Measurements from ENCODE around the gene PPP2R2C. TPM values are rescaled to one million over a fixed set of nuclear protein-coding genes. Genes with fewer than 3 reads are reported as not detected.

The PPP2R2C gene
- polyA plus RNA-seq, 1 donor from 2014 or later = 34.4 TPM

GRCh38 chr4:6375620-6376295 is 96.7 kb downstream of the PPP2R2C start:
- H3K27ac ChIP-seq (ENCODE audit: low read length) = no peak overlapping the region
- H2AFZ ChIP-seq (ENCODE audit: low read depth, low read length) = no peak overlapping the region
- no peak overlapping the region for H3K4me2 ChIP-seq (ENCODE audit: low read length)
- no peaks in the 10 kb centered on the region for H3K9me3 ChIP-seq (ENCODE audit: low read length)
- TF ChIP-seq EP300 (conservative IDR thresholded peaks at IDR 0.05; ENCODE audit: poor library complexity, severe bottlenecking) = no peak
- no peak for TF ChIP-seq CTCF (IDR thresholded peaks at IDR 0.05; ENCODE audit: poor library complexity, severe bottlenecking)
- no peak for TF ChIP-seq MXI1 (conservative IDR thresholded peaks at IDR 0.05; ENCODE audit: poor library complexity, severe bottlenecking)
- no peak for TF ChIP-seq EZH2 (IDR thresholded peaks at IDR 0.05; ENCODE audit: borderline replicate concordance, insufficient read depth, low read length, poor library complexity, severe bottlenecking)
- TF ChIP-seq REST (IDR thresholded peaks at IDR 0.05; ENCODE audit: borderline replicate concordance) = no peak
- no peak for TF ChIP-seq POLR2AphosphoS5 (IDR thresholded peaks at IDR 0.05)
- TF ChIP-seq SMC3 (conservative IDR thresholded peaks at IDR 0.05; ENCODE audit: poor library complexity) = no peak
- no peak for TF ChIP-seq RAD21 (conservative IDR thresholded peaks at IDR 0.05)
- H3K36me3 ChIP-seq (ENCODE audit: insufficient read depth, low read length) = no peaks in the 10 kb centered on the region
- H3F3A ChIP-seq (ENCODE audit: insufficient read depth, low read length, poor library complexity, severe bottlenecking) = no peaks in the 10 kb centered on the region
- H4K20me1 ChIP-seq (ENCODE audit: insufficient read depth) = no peaks in the 10 kb centered on the region
- H3K27me3 ChIP-seq (ENCODE audit: insufficient read depth, low read depth, low read length) = no peaks in the 10 kb centered on the region
- H3K9ac ChIP-seq (ENCODE audit: low read length) = no peak overlapping the region
- no peak overlapping the region for H3K4me3 ChIP-seq (ENCODE audit: low read length)
- H3K9me2 ChIP-seq (ENCODE audit: insufficient read depth, low read length) = no peaks in the 10 kb centered on the region
- H3K79me2 ChIP-seq (replicated peaks; ENCODE audit: insufficient read depth, low read length) = no peaks in the 10 kb centered on the region

GRCh38 chr4:6374575-6374974 is 97.8 kb downstream of the PPP2R2C start:
- Histone ChIP-seq H3K36me3 (ENCODE audit: insufficient read depth, low read length) (no peaks in the 10 kb centered on the region), H3K27me3 (ENCODE audit: insufficient read depth, low read depth, low read length) (no peaks in the 10 kb centered on the region), H3F3A (ENCODE audit: insufficient read depth, low read length, poor library complexity, severe bottlenecking) (no peaks in the 10 kb centered on the region), H3K79me2 (replicated peaks; ENCODE audit: insufficient read depth, low read length) (no peaks in the 10 kb centered on the region), H3K27ac (ENCODE audit: low read length) (no peak overlapping the region), H2AFZ (ENCODE audit: low read depth, low read length) (no peak overlapping the region), H3K4me2 (ENCODE audit: low read length) (no peak overlapping the region), H3K9me2 (ENCODE audit: insufficient read depth, low read length) (no peaks in the 10 kb centered on the region), H3K4me3 (ENCODE audit: low read length) (no peak overlapping the region), H3K9ac (ENCODE audit: low read length) (no peak overlapping the region), H4K20me1 (ENCODE audit: insufficient read depth) (no peaks in the 10 kb centered on the region), H3K9me3 (ENCODE audit: low read length) (no peaks in the 10 kb centered on the region)
- no peak for TF ChIP-seq SMC3 (conservative IDR thresholded peaks at IDR 0.05; ENCODE audit: poor library complexity)
- TF ChIP-seq POLR2AphosphoS5 (IDR thresholded peaks at IDR 0.05) = no peak
- TF ChIP-seq EP300 (conservative IDR thresholded peaks at IDR 0.05; ENCODE audit: poor library complexity, severe bottlenecking) = no peak
- TF ChIP-seq TAF1 (IDR thresholded peaks at IDR 0.05; ENCODE audit: low read depth) = no peak
- no peak for TF ChIP-seq REST (IDR thresholded peaks at IDR 0.05; ENCODE audit: borderline replicate concordance)
- TF ChIP-seq CTCF (IDR thresholded peaks at IDR 0.05; ENCODE audit: poor library complexity, severe bottlenecking) = no peak
- TF ChIP-seq RAD21 (conservative IDR thresholded peaks at IDR 0.05) = no peak
- TF ChIP-seq EZH2 (IDR thresholded peaks at IDR 0.05; ENCODE audit: borderline replicate concordance, insufficient read depth, low read length, poor library complexity, severe bottlenecking) = no peak
